HEK293 (cell line): ENCODE results near the gene TNFAIP8L3.

Experiments
- FEZF1 ChIP-seq: fragments of 450-650 bp; formaldehyde crosslinking; IDR thresholded peaks from 2 replicates; pipeline ENCODE4 v1.5.1; 2016; ENCODE audit warnings: missing biosample characterization, missing genetic modification characterization
- GLI2 ChIP-seq: fragments of 450-650 bp; formaldehyde crosslinking; IDR thresholded peaks from 2 replicates; pipeline ENCODE4; 2017; ENCODE audit warnings: missing biosample characterization, missing genetic modification characterization, low read depth, borderline replicate concordance
- GLI4 ChIP-seq: fragments of 450-650 bp; formaldehyde crosslinking; IDR thresholded peaks from 2 replicates; pipeline ENCODE4 v1.5.1; 2016; ENCODE audit warnings: missing biosample characterization, missing genetic modification characterization
- SP2 ChIP-seq: fragments of 450-650 bp; formaldehyde crosslinking; IDR thresholded peaks from 2 replicates; pipeline ENCODE4 v1.5.1; 2016; ENCODE audit warnings: missing biosample characterization, missing genetic modification characterization
- YY1 ChIP-seq: fragments of 450-650 bp; formaldehyde crosslinking; IDR thresholded peaks from 2 replicates; pipeline ENCODE4 v1.5.1; 2018; ENCODE audit warnings: missing biosample characterization, missing genetic modification characterization
- ZBTB20 ChIP-seq: fragments of 450-650 bp; formaldehyde crosslinking; IDR thresholded peaks from 2 replicates; pipeline ENCODE4 v1.5.1; 2016; ENCODE audit warnings: missing biosample characterization, missing genetic modification characterization
- ZBTB44 ChIP-seq: fragments of 450-650 bp; IDR thresholded peaks from 2 replicates; pipeline ENCODE4 v1.5.1; 2018; ENCODE audit warnings: missing biosample characterization, mild to moderate bottlenecking, missing genetic modification characterization
- ZNF274 ChIP-seq, 2 experiments: fragments of 200-500 bp in 1 of 2; fragments of 450-650 bp in 1 of 2; sonication (Bioruptor generic) in 1 of 2; formaldehyde crosslinking in 1 of 2; IDR thresholded peaks; 2 replicates each; pipeline versions ENCODE4 v1.5.1 to v1.6.1; 2014 to 2016; ENCODE audit warnings: borderline replicate concordance in 1 of 2, inconsistent platforms in 1 of 2, low read length in 1 of 2, missing biosample characterization in 1 of 2, missing genetic modification characterization in 1 of 2
- ZNF549 ChIP-seq: fragments of 450-650 bp; IDR thresholded peaks from 2 replicates; pipeline ENCODE4 v1.5.1; 2018; ENCODE audit warnings: missing biosample characterization, missing genetic modification characterization, mild to moderate bottlenecking, inconsistent platforms, moderate library complexity
- ZNF629 ChIP-seq: fragments of 450-650 bp; formaldehyde crosslinking; IDR thresholded peaks from 2 replicates; pipeline ENCODE4 v1.5.1; 2017; ENCODE audit warnings: missing biosample characterization, missing genetic modification characterization
- ZNF645 ChIP-seq: fragments of 450-650 bp; formaldehyde crosslinking; IDR thresholded peaks from 2 replicates; pipeline ENCODE4; 2016; ENCODE audit warnings: missing biosample characterization, missing genetic modification characterization
- TF ChIP-seq, protein P1 (sequence below): fragments of 450-650 bp; formaldehyde crosslinking; IDR thresholded peaks from 2 replicates; pipeline ENCODE4 v1.5.1; 2016; ENCODE audit warnings: missing biosample characterization, missing genetic modification characterization
- TF ChIP-seq, protein P2 (sequence below): fragments of 450-650 bp; formaldehyde crosslinking; IDR thresholded peaks from 2 replicates; pipeline ENCODE4 v1.5.1; 2016; ENCODE audit warnings: missing biosample characterization, missing genetic modification characterization, borderline replicate concordance
- TF ChIP-seq, protein P3 (sequence below): fragments of 450-650 bp; formaldehyde crosslinking; IDR thresholded peaks from 2 replicates; pipeline ENCODE4 v1.5.1; 2016; ENCODE audit warnings: missing biosample characterization, missing genetic modification characterization

DNA sequence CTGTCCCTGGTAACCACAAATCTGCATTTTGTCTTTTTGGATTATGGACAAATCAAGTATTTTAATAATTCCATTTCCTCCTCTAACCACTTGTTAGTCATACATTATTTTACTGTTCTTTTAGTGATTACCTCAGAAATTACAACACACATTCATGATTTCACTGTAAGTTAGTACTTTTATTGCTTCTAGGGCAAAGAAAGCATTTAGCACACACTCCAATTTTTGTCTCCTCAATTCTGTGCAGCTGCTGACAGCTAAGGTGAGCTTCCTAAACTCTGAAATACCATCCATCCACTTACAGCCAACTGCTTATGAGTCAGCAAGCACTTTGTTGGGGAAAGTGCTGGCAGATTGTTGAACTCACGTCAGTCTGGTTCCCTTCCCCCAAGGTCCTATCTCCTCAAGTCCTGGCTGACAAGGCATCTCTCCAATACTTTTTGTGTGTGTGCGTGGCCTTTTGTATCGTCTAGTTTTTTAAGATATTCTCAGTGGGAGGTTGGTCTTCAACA is 49.4 kb upstream of the TNFAIP8L3 start:
- TF ChIP-seq ZBTB44 (tag by site-specific recombination) (no peak), GLI4 (no peak), ZBTB20 (tag by site-specific recombination) (no peak), SP2 (no peak), FEZF1 (no peak), ZNF645 (tag by site-specific recombination) (no peak), GLI2 (tag by site-specific recombination) (no peak), ZNF274 (IDR thresholded peaks at IDR 0.05; ENCODE audit: low read length) (no peak), ZNF274 (tag by site-specific recombination; IDR thresholded peaks at IDR 0.05; ENCODE audit: borderline replicate concordance) (no peak), ZNF629 (tag by site-specific recombination) (no peak), YY1 (no peak), ZNF549 (tag by site-specific recombination) (no peak)
- TF ChIP-seq, protein P1, sequence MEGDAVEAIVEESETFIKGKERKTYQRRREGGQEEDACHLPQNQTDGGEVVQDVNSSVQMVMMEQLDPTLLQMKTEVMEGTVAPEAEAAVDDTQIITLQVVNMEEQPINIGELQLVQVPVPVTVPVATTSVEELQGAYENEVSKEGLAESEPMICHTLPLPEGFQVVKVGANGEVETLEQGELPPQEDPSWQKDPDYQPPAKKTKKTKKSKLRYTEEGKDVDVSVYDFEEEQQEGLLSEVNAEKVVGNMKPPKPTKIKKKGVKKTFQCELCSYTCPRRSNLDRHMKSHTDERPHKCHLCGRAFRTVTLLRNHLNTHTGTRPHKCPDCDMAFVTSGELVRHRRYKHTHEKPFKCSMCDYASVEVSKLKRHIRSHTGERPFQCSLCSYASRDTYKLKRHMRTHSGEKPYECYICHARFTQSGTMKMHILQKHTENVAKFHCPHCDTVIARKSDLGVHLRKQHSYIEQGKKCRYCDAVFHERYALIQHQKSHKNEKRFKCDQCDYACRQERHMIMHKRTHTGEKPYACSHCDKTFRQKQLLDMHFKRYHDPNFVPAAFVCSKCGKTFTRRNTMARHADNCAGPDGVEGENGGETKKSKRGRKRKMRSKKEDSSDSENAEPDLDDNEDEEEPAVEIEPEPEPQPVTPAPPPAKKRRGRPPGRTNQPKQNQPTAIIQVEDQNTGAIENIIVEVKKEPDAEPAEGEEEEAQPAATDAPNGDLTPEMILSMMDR: no peak
- TF ChIP-seq, protein P2, sequence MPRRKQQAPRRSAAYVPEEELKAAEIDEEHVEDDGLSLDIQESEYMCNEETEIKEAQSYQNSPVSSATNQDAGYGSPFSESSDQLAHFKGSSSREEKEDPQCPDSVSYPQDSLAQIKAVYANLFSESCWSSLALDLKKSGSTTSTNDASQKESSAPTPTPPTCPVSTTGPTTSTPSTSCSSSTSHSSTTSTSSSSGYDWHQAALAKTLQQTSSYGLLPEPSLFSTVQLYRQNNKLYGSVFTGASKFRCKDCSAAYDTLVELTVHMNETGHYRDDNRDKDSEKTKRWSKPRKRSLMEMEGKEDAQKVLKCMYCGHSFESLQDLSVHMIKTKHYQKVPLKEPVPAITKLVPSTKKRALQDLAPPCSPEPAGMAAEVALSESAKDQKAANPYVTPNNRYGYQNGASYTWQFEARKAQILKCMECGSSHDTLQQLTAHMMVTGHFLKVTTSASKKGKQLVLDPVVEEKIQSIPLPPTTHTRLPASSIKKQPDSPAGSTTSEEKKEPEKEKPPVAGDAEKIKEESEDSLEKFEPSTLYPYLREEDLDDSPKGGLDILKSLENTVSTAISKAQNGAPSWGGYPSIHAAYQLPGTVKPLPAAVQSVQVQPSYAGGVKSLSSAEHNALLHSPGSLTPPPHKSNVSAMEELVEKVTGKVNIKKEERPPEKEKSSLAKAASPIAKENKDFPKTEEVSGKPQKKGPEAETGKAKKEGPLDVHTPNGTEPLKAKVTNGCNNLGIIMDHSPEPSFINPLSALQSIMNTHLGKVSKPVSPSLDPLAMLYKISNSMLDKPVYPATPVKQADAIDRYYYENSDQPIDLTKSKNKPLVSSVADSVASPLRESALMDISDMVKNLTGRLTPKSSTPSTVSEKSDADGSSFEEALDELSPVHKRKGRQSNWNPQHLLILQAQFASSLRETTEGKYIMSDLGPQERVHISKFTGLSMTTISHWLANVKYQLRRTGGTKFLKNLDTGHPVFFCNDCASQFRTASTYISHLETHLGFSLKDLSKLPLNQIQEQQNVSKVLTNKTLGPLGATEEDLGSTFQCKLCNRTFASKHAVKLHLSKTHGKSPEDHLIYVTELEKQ (tag by site-specific recombination): no peak
- TF ChIP-seq, protein P3, sequence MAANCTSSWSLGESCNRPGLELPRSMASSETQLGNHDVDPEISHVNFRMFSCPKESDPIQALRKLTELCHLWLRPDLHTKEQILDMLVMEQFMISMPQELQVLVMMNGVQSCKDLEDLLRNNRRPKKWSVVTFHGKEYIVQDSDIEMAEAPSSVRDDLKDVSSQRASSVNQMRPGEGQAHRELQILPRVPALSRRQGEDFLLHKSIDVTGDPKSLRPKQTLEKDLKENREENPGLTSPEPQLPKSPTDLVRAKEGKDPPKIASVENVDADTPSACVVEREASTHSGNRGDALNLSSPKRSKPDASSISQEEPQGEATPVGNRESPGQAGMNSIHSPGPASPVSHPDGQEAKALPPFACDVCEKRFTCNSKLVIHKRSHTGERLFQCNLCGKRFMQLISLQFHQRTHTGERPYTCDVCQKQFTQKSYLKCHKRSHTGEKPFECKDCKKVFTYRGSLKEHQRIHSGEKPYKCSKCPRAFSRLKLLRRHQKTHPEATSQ (tag by site-specific recombination): no peak
